Smooth muscle cell (in vitro differentiated cells): Measurements from ENCODE around the gene NAV2. TPM values are rescaled to one million over a fixed set of nuclear protein-coding genes. Genes with fewer than 3 reads are reported as not detected.

ENCODE experiments used
- DNase-seq: peaks from one replicate; lab custom pipeline; 2025; ENCODE audit not compliant: unreplicated experiment; lab: John Stamatoyannopoulos, UW
- H2AFZ ChIP-seq: fragments of 200-600 bp; sonication (generic); 2 replicates; pipeline ENCODE4 v1.6.0; 2016; ENCODE audit warnings: antibody characterized with exemption, low read depth, mild to moderate bottlenecking
- H3F3A ChIP-seq: fragments of 200-600 bp; sonication (generic); 2 replicates; pipeline ENCODE4 v1.6.0; 2017; ENCODE audit warnings: antibody characterized with exemption, low read depth
- H3K27ac ChIP-seq: fragments of 200-600 bp; sonication (generic); 2 replicates; pipeline ENCODE4 v1.5.1; 2016; ENCODE audit warnings: low read depth, mild to moderate bottlenecking
- H3K27me3 ChIP-seq: fragments of 200-600 bp; sonication (generic); 2 replicates; pipeline ENCODE4 v1.6.1; 2016; ENCODE audit warnings: low read depth, mild to moderate bottlenecking
- H3K36me3 ChIP-seq: fragments of 200-600 bp; sonication (generic); 2 replicates; pipeline ENCODE4 v1.5.1; 2016; ENCODE audit warnings: low read depth
- H3K4me1 ChIP-seq: fragments of 200-600 bp; sonication (generic); 2 replicates; pipeline ENCODE4 v1.5.1; 2016; ENCODE audit warnings: low read depth
- H3K4me2 ChIP-seq: fragments of 200-600 bp; sonication (generic); 2 replicates; pipeline ENCODE4 v1.6.0; 2016; ENCODE audit warnings: mild to moderate bottlenecking
- H3K4me3 ChIP-seq: fragments of 200-600 bp; sonication (generic); 2 replicates; pipeline ENCODE4 v1.5.1; 2016; ENCODE audit warnings: mild to moderate bottlenecking
- H3K79me2 ChIP-seq: fragments of 200-600 bp; sonication (generic); 2 replicates; pipeline ENCODE4 v1.6.0; 2016; ENCODE audit warnings: low read depth, mild to moderate bottlenecking
- H3K9ac ChIP-seq: fragments of 200-600 bp; sonication (generic); 2 replicates; pipeline ENCODE4 v1.6.0; 2016; ENCODE audit warnings: low read depth
- H3K9me3 ChIP-seq: fragments of 200-600 bp; sonication (generic); replicated peaks from 2 replicates; pipeline ENCODE4 v1.5.1; 2016; ENCODE audit warnings: low read depth
- H4K20me1 ChIP-seq: fragments of 200-600 bp; sonication (generic); 2 replicates; pipeline ENCODE4 v1.6.0; 2016; ENCODE audit warnings: low read depth
- WGBS: methylation state at CpG from one replicate; pipeline ENCODE4 v1.1.7; 2016; ENCODE audit warnings: low lambda C conversion rate; 5-methylcytosine and 5-hydroxymethylcytosine counted together
- polyA plus RNA-seq: library from polyadenylated mRNA; unstranded; fragments of >200 nt; fragmentation: Nextera tagmentation; extraction: Ambion mirVana; gene quantifications from 2 replicates; pipeline ENCODE4 v1.2.1, GENCODE V29; 2016
- total RNA-seq: library from RNA; depleted of rRNA; stranded (reverse); fragments of >200 nt; gene quantifications from 2 replicates; pipeline ENCODE4 v1.2.3, GENCODE V29; 2014
- TF ChIP-seq, protein P1 (sequence below): fragments of 200-600 bp; sonication (generic); IDR thresholded peaks from 2 replicates; pipeline ENCODE4 v1.5.1; 2017; ENCODE audit warnings: borderline replicate concordance, mild to moderate bottlenecking, antibody characterized with exemption; ENCODE audit not compliant: insufficient read depth, poor library complexity, severe bottlenecking

NAV2 gene
- total and polyA plus RNA-seq, 2 experiments from 2014 or later: 14.1 to 67.5 TPM

DNA sequence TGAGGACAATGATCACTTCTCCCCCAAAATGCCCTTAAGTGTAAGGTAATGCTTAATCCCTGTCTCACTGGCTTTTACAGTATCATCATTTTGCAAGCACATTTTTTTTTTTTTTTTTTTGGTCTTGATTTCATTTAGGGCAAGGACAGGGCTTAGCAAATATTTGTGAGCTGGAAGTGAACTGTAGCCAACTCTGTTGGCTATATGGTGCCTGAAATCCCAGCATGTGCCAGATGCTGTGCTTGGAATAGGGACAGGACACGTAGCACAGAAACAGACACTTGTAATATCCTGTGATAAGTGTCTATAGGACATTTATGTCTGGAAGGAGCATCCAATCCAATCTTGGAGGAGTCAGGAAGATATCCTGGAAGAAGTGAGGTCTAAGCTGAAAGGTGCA lies 198.3 kb downstream of the NAV2 start:
- Histone ChIP-seq H2AFZ (no peak overlapping the region), H3K27ac (no peak overlapping the region), H4K20me1 (no peaks in the 10 kb centered on the region), H3K9me3 (no peaks in the 10 kb centered on the region), H3K36me3 (no peaks in the 10 kb centered on the region), H3K9ac (no peak overlapping the region), H3K79me2 (no peaks in the 10 kb centered on the region), H3F3A (peaks cover 53% of the 10 kb centered on the region), H3K4me2 (peak overlapping the region; percentile 49), H3K27me3 (no peaks in the 10 kb centered on the region), H3K4me1 (peaks cover 28% of the 10 kb centered on the region), H3K4me3 (no peak overlapping the region)
- TF ChIP-seq, protein P1, sequence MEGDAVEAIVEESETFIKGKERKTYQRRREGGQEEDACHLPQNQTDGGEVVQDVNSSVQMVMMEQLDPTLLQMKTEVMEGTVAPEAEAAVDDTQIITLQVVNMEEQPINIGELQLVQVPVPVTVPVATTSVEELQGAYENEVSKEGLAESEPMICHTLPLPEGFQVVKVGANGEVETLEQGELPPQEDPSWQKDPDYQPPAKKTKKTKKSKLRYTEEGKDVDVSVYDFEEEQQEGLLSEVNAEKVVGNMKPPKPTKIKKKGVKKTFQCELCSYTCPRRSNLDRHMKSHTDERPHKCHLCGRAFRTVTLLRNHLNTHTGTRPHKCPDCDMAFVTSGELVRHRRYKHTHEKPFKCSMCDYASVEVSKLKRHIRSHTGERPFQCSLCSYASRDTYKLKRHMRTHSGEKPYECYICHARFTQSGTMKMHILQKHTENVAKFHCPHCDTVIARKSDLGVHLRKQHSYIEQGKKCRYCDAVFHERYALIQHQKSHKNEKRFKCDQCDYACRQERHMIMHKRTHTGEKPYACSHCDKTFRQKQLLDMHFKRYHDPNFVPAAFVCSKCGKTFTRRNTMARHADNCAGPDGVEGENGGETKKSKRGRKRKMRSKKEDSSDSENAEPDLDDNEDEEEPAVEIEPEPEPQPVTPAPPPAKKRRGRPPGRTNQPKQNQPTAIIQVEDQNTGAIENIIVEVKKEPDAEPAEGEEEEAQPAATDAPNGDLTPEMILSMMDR: no peak
- no peak for DNase-seq
- WGBS: 48% methylated on average over 1 of the region's 1 CpG

DNA sequence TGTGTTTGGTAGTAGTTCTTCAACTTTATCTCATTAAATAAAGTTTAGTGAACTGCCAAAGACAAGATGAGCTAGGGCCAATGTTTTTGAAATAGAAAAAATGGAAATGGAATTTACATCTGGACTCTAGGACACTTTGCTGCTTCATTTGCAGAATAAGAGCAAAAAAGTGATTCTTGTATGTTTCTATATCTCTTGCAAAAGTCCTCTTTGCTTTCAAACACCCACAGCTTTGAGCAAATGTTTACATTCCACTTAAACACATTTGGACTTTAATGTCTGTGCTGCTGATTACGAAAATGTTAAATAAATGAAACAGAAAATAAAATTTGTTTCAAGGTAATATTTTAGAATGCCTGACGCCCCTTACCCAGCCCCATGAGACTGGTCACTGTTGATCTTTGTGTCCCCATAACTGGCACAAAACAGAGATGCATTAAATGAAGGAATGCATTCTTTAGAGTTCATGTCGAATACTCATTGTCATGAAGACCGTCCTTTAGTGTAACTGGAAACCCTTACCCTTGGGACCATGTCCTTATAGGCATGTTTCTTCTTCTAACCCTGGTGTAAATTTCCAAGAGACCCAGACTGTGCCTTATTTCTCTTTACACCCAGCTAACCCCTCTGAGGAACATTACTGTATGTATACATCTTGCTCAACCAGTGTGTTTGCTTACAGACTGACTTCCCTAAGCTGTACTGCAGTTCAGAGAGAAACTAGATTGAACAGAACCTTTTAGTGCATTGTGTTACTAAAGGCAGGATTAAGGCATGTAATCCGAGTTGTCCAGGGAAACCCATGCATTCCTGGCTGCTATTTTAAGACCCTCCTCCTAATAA lies 199.7 kb downstream of the NAV2 start:
- no peak overlapping the region for H3K9ac ChIP-seq
- peaks cover 46% of the 10 kb centered on the region for H3F3A ChIP-seq
- no peaks in the 10 kb centered on the region for H3K9me3 ChIP-seq
- H3K27ac ChIP-seq: peak overlapping the region; percentile 34
- H3K4me3 ChIP-seq: peak overlapping the region; percentile 3
- H3K36me3 ChIP-seq: no peaks in the 10 kb centered on the region
- no peak for DNase-seq
- 26% methylated on average over 5 of the region's 5 CpGs for WGBS
- peaks cover 28% of the 10 kb centered on the region for H3K4me1 ChIP-seq
- no peaks in the 10 kb centered on the region for H4K20me1 ChIP-seq
- H3K79me2 ChIP-seq: no peaks in the 10 kb centered on the region
- no peaks in the 10 kb centered on the region for H3K27me3 ChIP-seq
- no peak overlapping the region for H2AFZ ChIP-seq
- TF ChIP-seq, protein P1: no peak
- H3K4me2 ChIP-seq: peak overlapping the region; percentile 59

DNA sequence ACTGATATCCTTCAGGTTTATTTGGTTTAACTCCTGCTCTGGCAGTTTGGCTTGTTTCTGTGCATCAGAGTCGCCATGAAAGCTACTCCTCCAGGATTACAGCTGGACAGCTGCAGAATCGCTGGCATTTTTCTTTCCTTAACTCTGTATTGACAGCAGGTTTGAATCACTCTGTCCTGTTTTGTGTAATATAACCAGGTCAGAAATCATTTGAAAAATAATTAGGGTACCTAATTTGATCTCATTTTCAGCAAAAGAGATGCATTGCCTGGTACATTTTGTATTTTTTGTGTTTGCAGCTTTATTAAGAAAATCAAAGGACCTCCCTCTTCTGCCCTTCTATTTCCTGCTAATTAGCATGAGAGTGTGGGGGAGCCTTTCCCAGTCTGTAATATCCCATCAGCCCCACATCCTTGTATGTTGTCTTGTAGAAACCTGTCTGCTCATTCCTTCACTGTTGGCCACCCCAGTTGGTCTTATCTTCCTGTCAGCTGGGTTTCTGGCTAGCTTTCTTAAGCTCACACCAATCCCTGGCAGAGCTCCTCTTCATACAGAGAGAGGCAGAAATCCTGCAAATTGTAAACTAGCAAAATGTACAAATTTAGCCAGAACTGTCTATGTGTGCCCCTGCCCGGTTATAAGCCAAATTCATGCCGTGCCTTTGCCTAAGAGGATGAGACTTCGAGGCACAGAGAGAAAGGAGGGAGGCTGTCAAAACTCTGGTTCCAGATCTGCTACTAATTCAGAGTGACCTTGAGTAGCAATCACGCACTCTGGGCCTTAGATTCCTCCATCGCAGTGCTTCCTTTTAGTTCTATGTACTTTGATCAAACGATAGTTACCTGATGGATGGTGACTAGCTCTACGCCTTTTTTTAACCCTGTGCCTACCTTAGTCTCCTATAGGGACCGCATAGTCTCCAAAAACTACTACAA lies 200.6 kb downstream of the NAV2 start:
- TF ChIP-seq, protein P1: no peak
- peak overlapping the region; percentile 34 for H3K27ac ChIP-seq

More for the DNA sequence above, 200.6 kb downstream of the NAV2 start:
- 59% methylated on average over 10 of the region's 10 CpGs for WGBS
- Histone ChIP-seq H3K36me3 (no peaks in the 10 kb centered on the region), H3K4me2 (peak overlapping the region; percentile 59), H3K27me3 (no peaks in the 10 kb centered on the region), H4K20me1 (no peaks in the 10 kb centered on the region), H3F3A (peaks cover 44% of the 10 kb centered on the region), H3K4me3 (peak overlapping the region; percentile 3), H2AFZ (no peak overlapping the region), H3K4me1 (peaks cover 28% of the 10 kb centered on the region), H3K9me3 (no peaks in the 10 kb centered on the region), H3K79me2 (no peaks in the 10 kb centered on the region), H3K9ac (no peak overlapping the region)
- no peak for DNase-seq
